ENCODE results near the gene ZNF552. TPM values are rescaled to one million over a fixed set of nuclear protein-coding genes. Genes with fewer than 3 reads are reported as not detected.

The ZNF552 gene
- total and polyA plus RNA-seq, 5 donors from 2014 or later: 4.8 to 16.6 (median 7.3) TPM

- DNase-seq (no peak), ATAC-seq (ENCODE audit: low read depth in 2 of 2) (no peak)
- no peaks in the 10 kb centered on the region for H3K27me3 ChIP-seq (ENCODE audit: control insufficient read depth, insufficient read depth, low read length)
- H3K36me3 ChIP-seq (ENCODE audit: control insufficient read depth, insufficient read depth, low read length): peaks cover 63% of the 10 kb centered on the region
- H3K4me1 Mint-ChIP-seq: peaks cover 5 to 48% (median 13%) of the 10 kb centered on the region in 4 donors
- H3K36me3 Mint-ChIP-seq: peaks cover 55% of the 10 kb centered on the region
- H3K27ac ChIP-seq (ENCODE audit: insufficient read depth, low read length, poor library complexity, severe bottlenecking): no peak overlapping the region
- H3K9me3 ChIP-seq (ENCODE audit: control insufficient read depth in 2 of 2, low read length in 2 of 2): peaks cover 56 to 76% of the 10 kb centered on the region in 2 experiments
- no peak overlapping the region for H3K27ac Mint-ChIP-seq
- H3K9me3 Mint-ChIP-seq: peaks cover 3 to 70% (median 37%) of the 10 kb centered on the region in 7 donors
- peak overlapping the region in 2 of 4 donors; percentile 46 to 52 for H3K4me3 Mint-ChIP-seq
- H3K27me3 Mint-ChIP-seq: no peaks in the 10 kb centered on the region
- H3K4me3 ChIP-seq (ENCODE audit: low read depth, low read length): peak overlapping the region; percentile 31
- H3K4me1 ChIP-seq (ENCODE audit: control insufficient read depth, insufficient read depth, low read length, poor library complexity, severe bottlenecking): peaks cover 11% of the 10 kb centered on the region
Measured at GRCh38 chr19:57773488-57773887, 41.2 kb downstream of the ZNF552 start.

GRCh38 chr19:57771417-57771816, 43.3 kb downstream of the ZNF552 start:
- H3K36me3 ChIP-seq (ENCODE audit: control insufficient read depth, insufficient read depth, low read length): peaks cover 43% of the 10 kb centered on the region
- Mint-ChIP-seq H3K4me1 (peaks cover 5 to 38% (median 13%) of the 10 kb centered on the region in 4 donors), H3K4me3 (peak overlapping the region; percentile 29 to 97 (median 66)), H3K27ac (no peak overlapping the region), H3K9me3 (peaks cover 4 to 56% (median 22%) of the 10 kb centered on the region in 7 donors), H3K27me3 (no peaks in the 10 kb centered on the region), H3K36me3 (peaks cover 44% of the 10 kb centered on the region)
- DNase-seq: no peak
- ATAC-seq (ENCODE audit: low read depth in 2 of 2): no peak
- no peak overlapping the region for H3K4me3 ChIP-seq (ENCODE audit: low read depth, low read length)
- no peaks in the 10 kb centered on the region for H3K27me3 ChIP-seq (ENCODE audit: control insufficient read depth, insufficient read depth, low read length)
- peaks cover 43 to 56% of the 10 kb centered on the region in 2 experiments for H3K9me3 ChIP-seq (ENCODE audit: control insufficient read depth in 2 of 2, low read length in 2 of 2)
- H3K27ac ChIP-seq (ENCODE audit: insufficient read depth, low read length, poor library complexity, severe bottlenecking): no peak overlapping the region
- peaks cover 11% of the 10 kb centered on the region for H3K4me1 ChIP-seq (ENCODE audit: control insufficient read depth, insufficient read depth, low read length, poor library complexity, severe bottlenecking)

- H3K27ac ChIP-seq (ENCODE audit: insufficient read depth, low read length, poor library complexity, severe bottlenecking): peak within 1 kb of the TSS; percentile 82
- Mint-ChIP-seq H3K9me3 (peaks cover 4 to 47% (median 17%) of the 10 kb centered on the region in 7 donors), H3K27ac (peak within 1 kb of the TSS; percentile 91 to 98 (median 93)), H3K27me3 (peaks cover 5% of the 10 kb centered on the region), H3K36me3 (peaks cover 38% of the 10 kb centered on the region), H3K4me3 (peak within 1 kb of the TSS; percentile 85 to 97 (median 95)), H3K4me1 (peaks cover 5 to 32% (median 13%) of the 10 kb centered on the region in 4 donors)
- ATAC-seq (ENCODE audit: low read depth in 2 of 2) (peak; percentile 100), DNase-seq (peak; percentile 81 to 96 (median 86))
- H3K4me1 ChIP-seq (ENCODE audit: control insufficient read depth, insufficient read depth, low read length, poor library complexity, severe bottlenecking): peaks cover 11% of the 10 kb centered on the region
- H3K27me3 ChIP-seq (ENCODE audit: control insufficient read depth, insufficient read depth, low read length): no peaks in the 10 kb centered on the region
- peaks cover 32 to 39% of the 10 kb centered on the region in 2 experiments for H3K9me3 ChIP-seq (ENCODE audit: control insufficient read depth in 2 of 2, low read length in 2 of 2)
- H3K36me3 ChIP-seq (ENCODE audit: control insufficient read depth, insufficient read depth, low read length): peaks cover 26% of the 10 kb centered on the region
- peak within 1 kb of the TSS; percentile 82 for H3K4me3 ChIP-seq (ENCODE audit: low read depth, low read length)
Measured at GRCh38 chr19:57769345-57770131, 45.2 kb downstream of the ZNF552 start, which contains the start of gene ZNF586. ZNF586 (plus strand) TSS chr19:57769676; CDS start chr19:57769843, 167 bp downstream.

- Histone ChIP-seq H3K9me3 (ENCODE audit: control insufficient read depth in 2 of 2, low read length in 2 of 2) (peaks cover 49 to 72% of the 10 kb centered on the region in 2 experiments), H3K4me1 (ENCODE audit: control insufficient read depth, insufficient read depth, low read length, poor library complexity, severe bottlenecking) (no peaks in the 10 kb centered on the region), H3K36me3 (ENCODE audit: control insufficient read depth, insufficient read depth, low read length) (peaks cover 30% of the 10 kb centered on the region), H3K27me3 (ENCODE audit: control insufficient read depth, insufficient read depth, low read length) (no peaks in the 10 kb centered on the region), H3K27ac (ENCODE audit: insufficient read depth, low read length, poor library complexity, severe bottlenecking) (no peak overlapping the region), H3K4me3 (ENCODE audit: low read depth, low read length) (no peak overlapping the region)
- Mint-ChIP-seq H3K36me3 (peaks cover 51% of the 10 kb centered on the region), H3K4me3 (no peak overlapping the region), H3K27me3 (peaks cover 9% of the 10 kb centered on the region), H3K9me3 (peaks cover 4 to 70% (median 27%) of the 10 kb centered on the region in 7 donors), H3K27ac (no peak overlapping the region), H3K4me1 (no peaks in the 10 kb centered on the region)
- ATAC-seq (ENCODE audit: low read depth in 2 of 2) (no peak), DNase-seq (no peak)
Measured at GRCh38 chr19:57759096-57759495, 55.6 kb downstream of the ZNF552 start.

GRCh38 chr19:57757941-57758340, 56.8 kb downstream of the ZNF552 start:
- Mint-ChIP-seq H3K36me3 (peaks cover 59% of the 10 kb centered on the region), H3K4me3 (no peak overlapping the region), H3K4me1 (no peaks in the 10 kb centered on the region), H3K9me3 (peaks cover 4 to 76% (median 36%) of the 10 kb centered on the region in 7 donors), H3K27ac (no peak overlapping the region), H3K27me3 (peaks cover 5% of the 10 kb centered on the region)
- Histone ChIP-seq H3K4me1 (ENCODE audit: control insufficient read depth, insufficient read depth, low read length, poor library complexity, severe bottlenecking) (no peaks in the 10 kb centered on the region), H3K27ac (ENCODE audit: insufficient read depth, low read length, poor library complexity, severe bottlenecking) (no peak overlapping the region), H3K27me3 (ENCODE audit: control insufficient read depth, insufficient read depth, low read length) (no peaks in the 10 kb centered on the region), H3K9me3 (ENCODE audit: control insufficient read depth in 2 of 2, low read length in 2 of 2) (peaks cover 61 to 83% of the 10 kb centered on the region in 2 experiments), H3K4me3 (ENCODE audit: low read depth, low read length) (peak overlapping the region; percentile 22), H3K36me3 (ENCODE audit: control insufficient read depth, insufficient read depth, low read length) (peaks cover 42% of the 10 kb centered on the region)
- DNase-seq (no peak), ATAC-seq (ENCODE audit: low read depth in 2 of 2) (no peak)

Other genes starting within 250 kb of the ZNF552 start
- gene ZNF416, start 236.0 kb downstream of the ZNF552 start, total RNA-seq: 4.4 TPM
- gene ZNF416, start 236.0 kb downstream of the ZNF552 start, polyA plus RNA-seq: 1 to 10 TPM; 4.1 to 9.5 (median 6.1) TPM
- 3.4 TPM for gene ZIK1, start 230.8 kb downstream of the ZNF552 start, total RNA-seq
- gene ZIK1, start 230.8 kb downstream of the ZNF552 start, polyA plus RNA-seq: 10 to 100 TPM in 1 of 4 donors, 1 to 10 TPM in 3; 5.6 to 10.2 (median 8.2) TPM
- gene ZNF530, start 215.0 kb downstream of the ZNF552 start, total RNA-seq: 1.5 TPM
- 1 to 10 TPM; 4.8 to 7.8 (median 7.4) TPM for gene ZNF530, start 215.0 kb downstream of the ZNF552 start, polyA plus RNA-seq
- gene ZNF134, start 200.7 kb downstream of the ZNF552 start, total RNA-seq: 17.4 TPM
- gene ZNF134, start 200.7 kb downstream of the ZNF552 start, polyA plus RNA-seq: 10 to 100 TPM in 3 of 4 donors, 1 to 10 TPM in 1; 9.8 to 14.2 (median 11.8) TPM
- 23.9 TPM for gene ZNF211, start 181.7 kb downstream of the ZNF552 start, total RNA-seq
- 10 to 100 TPM; 19.4 to 22.8 (median 22.1) TPM for gene ZNF211, start 181.7 kb downstream of the ZNF552 start, polyA plus RNA-seq
- not detected for gene ZSCAN4, start 146.0 kb downstream of the ZNF552 start, total RNA-seq
- not detected for gene ZSCAN4, start 146.0 kb downstream of the ZNF552 start, polyA plus RNA-seq
- 9.6 TPM for gene ZNF551, start 132.9 kb downstream of the ZNF552 start, total RNA-seq
- gene ZNF551, start 132.9 kb downstream of the ZNF552 start, polyA plus RNA-seq: 1 to 10 TPM; 5.3 to 8.6 (median 7.3) TPM
- gene ZNF154, start 105.7 kb downstream of the ZNF552 start, total RNA-seq: 3.7 TPM
- gene ZNF154, start 105.7 kb downstream of the ZNF552 start, polyA plus RNA-seq: 1 to 10 TPM in 1 of 4 donors, under 1 TPM in 2, not detected in 1; 0.25 to 1.9 (median 0.57) TPM
- gene ZNF671, start 87.3 kb downstream of the ZNF552 start, total RNA-seq: 9.2 TPM
- gene ZNF671, start 87.3 kb downstream of the ZNF552 start, polyA plus RNA-seq: 10 to 100 TPM; 19.5 to 28.6 (median 23.3) TPM
- 15.4 TPM for gene ZNF776, start 68.1 kb downstream of the ZNF552 start, total RNA-seq
- 10 to 100 TPM in 1 of 4 donors, 1 to 10 TPM in 3; 2.9 to 12.2 (median 7.5) TPM for gene ZNF776, start 68.1 kb downstream of the ZNF552 start, polyA plus RNA-seq
- gene ZNF586, start 45.2 kb downstream of the ZNF552 start, total RNA-seq: 39.4 TPM
- gene ZNF586, start 45.2 kb downstream of the ZNF552 start, polyA plus RNA-seq: 10 to 100 TPM; 18.7 to 32.2 (median 31.3) TPM
- 23.6 TPM for gene ZNF587B, start 15.4 kb upstream of the ZNF552 start, total RNA-seq
- 1 to 10 TPM; 1.3 to 3.4 (median 2.1) TPM for gene ZNF587B, start 15.4 kb upstream of the ZNF552 start, polyA plus RNA-seq
- 45.3 TPM for gene ZNF587, start 34.9 kb upstream of the ZNF552 start, total RNA-seq
- 1 to 10 TPM; 2.7 to 6.1 (median 3.5) TPM for gene ZNF587, start 34.9 kb upstream of the ZNF552 start, polyA plus RNA-seq
- 12.9 TPM for gene ZNF814, start 74.1 kb upstream of the ZNF552 start, total RNA-seq
- 10 to 100 TPM in 2 of 4 donors, 1 to 10 TPM in 2; 3.1 to 13.4 (median 10.0) TPM for gene ZNF814, start 74.1 kb upstream of the ZNF552 start, polyA plus RNA-seq
- 21.0 TPM for gene ZNF417, start 101.7 kb upstream of the ZNF552 start, total RNA-seq
- 1 to 10 TPM in 3 of 4 donors, under 1 TPM in 1; 0.33 to 3.8 (median 2.2) TPM for gene ZNF417, start 101.7 kb upstream of the ZNF552 start, polyA plus RNA-seq
- 1.0 TPM for gene ZNF418, start 120.5 kb upstream of the ZNF552 start, total RNA-seq
- gene ZNF418, start 120.5 kb upstream of the ZNF552 start, polyA plus RNA-seq: 1 to 10 TPM in 2 of 4 donors, not detected in 2; 1.2 to 3.1 TPM
- 7.6 TPM for gene ZNF256, start 132.8 kb upstream of the ZNF552 start, total RNA-seq
- 1 to 10 TPM; 1.7 to 6.3 (median 4.9) TPM for gene ZNF256, start 132.8 kb upstream of the ZNF552 start, polyA plus RNA-seq
- 1.6 TPM for gene C19orf18, start 159.6 kb upstream of the ZNF552 start, total RNA-seq
- gene C19orf18, start 159.6 kb upstream of the ZNF552 start, polyA plus RNA-seq: not detected
- 10.3 TPM for gene ZNF606, start 187.9 kb upstream of the ZNF552 start, total RNA-seq
- 1 to 10 TPM; 1.6 to 6.0 (median 4.7) TPM for gene ZNF606, start 187.9 kb upstream of the ZNF552 start, polyA plus RNA-seq
- not detected for gene ZSCAN1, start 219.1 kb upstream of the ZNF552 start, total RNA-seq
- gene ZSCAN1, start 219.1 kb upstream of the ZNF552 start, polyA plus RNA-seq: not detected
- 0.39 TPM for gene ZNF135, start 244.4 kb upstream of the ZNF552 start, total RNA-seq
- 1 to 10 TPM in 1 of 4 donors, under 1 TPM in 3; 0.15 to 2.7 (median 0.88) TPM for gene ZNF135, start 244.4 kb upstream of the ZNF552 start, polyA plus RNA-seq